ENCODE results near the gene PACC1. TPM values are rescaled to one million over a fixed set of nuclear protein-coding genes. Genes with fewer than 3 reads are reported as not detected.

The PACC1 gene
- total and polyA plus RNA-seq, 3 donors from 2014 or later, result 10.2 to 15.9 (median 13.4) TPM

DNA sequence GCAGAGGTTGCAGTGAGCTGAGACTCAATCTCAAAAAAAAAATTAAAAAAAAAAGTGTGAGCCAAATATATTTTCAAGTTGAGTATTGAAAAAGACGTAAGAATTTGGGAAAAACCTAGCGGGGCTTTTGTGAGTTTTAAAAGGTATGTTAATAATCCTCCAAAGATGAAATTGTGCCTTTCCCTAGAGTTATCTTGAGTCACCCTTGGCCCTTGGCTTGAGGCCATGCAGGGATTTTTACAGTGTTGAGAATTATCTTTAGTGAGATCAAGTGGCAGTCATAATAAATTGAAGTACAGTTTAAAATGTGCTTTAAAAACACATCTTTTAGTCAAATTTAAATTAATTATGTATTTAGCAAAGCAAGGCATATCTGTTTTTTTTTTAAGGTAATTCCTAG is 96.8 kb downstream of the PACC1 start:
- Histone ChIP-seq H3K27me3 (no peaks in the 10 kb centered on the region), H3K4me3 (no peak overlapping the region), H3K9me3 (no peaks in the 10 kb centered on the region), H3K4me1 (no peaks in the 10 kb centered on the region), H3K27ac (no peak overlapping the region), H3K36me3 (ENCODE audit: low read depth, missing control alignments) (no peaks in the 10 kb centered on the region)
- intact Hi-C loops (cut with DNase I; ENCODE audit: low total_unique reads), result no loop called here
- 79 to 91% methylated on average over 2 of the region's 2 CpGs for WGBS, 2 donors
- no peak for TF ChIP-seq POLR2A (IDR thresholded peaks at IDR 0.05)
- TF ChIP-seq, protein P1, sequence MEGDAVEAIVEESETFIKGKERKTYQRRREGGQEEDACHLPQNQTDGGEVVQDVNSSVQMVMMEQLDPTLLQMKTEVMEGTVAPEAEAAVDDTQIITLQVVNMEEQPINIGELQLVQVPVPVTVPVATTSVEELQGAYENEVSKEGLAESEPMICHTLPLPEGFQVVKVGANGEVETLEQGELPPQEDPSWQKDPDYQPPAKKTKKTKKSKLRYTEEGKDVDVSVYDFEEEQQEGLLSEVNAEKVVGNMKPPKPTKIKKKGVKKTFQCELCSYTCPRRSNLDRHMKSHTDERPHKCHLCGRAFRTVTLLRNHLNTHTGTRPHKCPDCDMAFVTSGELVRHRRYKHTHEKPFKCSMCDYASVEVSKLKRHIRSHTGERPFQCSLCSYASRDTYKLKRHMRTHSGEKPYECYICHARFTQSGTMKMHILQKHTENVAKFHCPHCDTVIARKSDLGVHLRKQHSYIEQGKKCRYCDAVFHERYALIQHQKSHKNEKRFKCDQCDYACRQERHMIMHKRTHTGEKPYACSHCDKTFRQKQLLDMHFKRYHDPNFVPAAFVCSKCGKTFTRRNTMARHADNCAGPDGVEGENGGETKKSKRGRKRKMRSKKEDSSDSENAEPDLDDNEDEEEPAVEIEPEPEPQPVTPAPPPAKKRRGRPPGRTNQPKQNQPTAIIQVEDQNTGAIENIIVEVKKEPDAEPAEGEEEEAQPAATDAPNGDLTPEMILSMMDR (IDR thresholded peaks at IDR 0.05), result no peak
- no peak for DNase-seq

DNA sequence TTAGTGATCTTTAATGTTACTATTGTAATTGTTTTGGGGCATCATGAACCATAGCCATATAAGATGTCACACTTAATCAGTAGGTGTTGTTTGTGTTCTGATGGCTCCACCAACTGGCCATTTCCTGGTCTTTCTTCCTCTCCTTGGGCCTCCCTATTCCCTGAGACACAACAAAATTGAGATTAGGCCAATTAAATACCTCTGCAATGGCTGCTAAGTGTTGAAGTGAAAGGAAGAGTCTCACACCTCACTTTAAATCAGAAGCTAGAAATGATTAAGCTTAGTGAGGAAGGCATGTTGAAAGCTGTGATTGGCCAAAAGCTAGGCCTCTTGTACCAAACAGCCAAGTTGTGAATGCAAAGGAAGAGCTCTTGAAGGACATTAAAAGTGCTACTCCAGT is 98.8 kb downstream of the PACC1 start:
- no peaks in the 10 kb centered on the region for H3K9me3 ChIP-seq
- intact Hi-C loops (cut with DNase I; ENCODE audit: low total_unique reads), result no loop called here
- TF ChIP-seq, protein P1 (IDR thresholded peaks at IDR 0.05), result no peak
- H3K4me1 ChIP-seq, result no peaks in the 10 kb centered on the region
- no peak overlapping the region for H3K27ac ChIP-seq
- H3K36me3 ChIP-seq (ENCODE audit: low read depth, missing control alignments), result no peaks in the 10 kb centered on the region
- DNase-seq, result no peak
- no peaks in the 10 kb centered on the region for H3K27me3 ChIP-seq
- H3K4me3 ChIP-seq, result no peak overlapping the region

DNA sequence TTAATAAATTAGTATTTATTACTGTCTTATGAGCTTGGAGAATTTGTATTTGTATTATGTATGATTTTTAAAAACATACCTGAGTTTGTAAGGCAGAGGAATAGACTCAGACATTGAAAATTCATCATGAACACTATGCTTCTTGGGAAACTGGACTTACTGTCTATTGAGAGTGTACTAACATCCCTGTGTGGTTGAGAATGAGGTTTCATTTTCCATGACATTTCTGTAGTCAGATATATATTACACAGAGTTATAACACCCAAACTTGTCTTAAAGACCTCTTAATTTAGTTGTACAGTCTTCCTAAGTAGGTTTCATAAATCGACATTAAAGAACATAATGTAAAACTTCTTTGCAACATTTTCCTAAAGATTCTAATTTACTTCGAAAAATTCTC is 99.5 kb downstream of the PACC1 start:
- Histone ChIP-seq H3K9me3 (no peaks in the 10 kb centered on the region), H3K36me3 (ENCODE audit: low read depth, missing control alignments) (no peaks in the 10 kb centered on the region), H3K27me3 (no peaks in the 10 kb centered on the region), H3K27ac (no peak overlapping the region), H3K4me1 (no peaks in the 10 kb centered on the region), H3K4me3 (no peak overlapping the region)
- no peak for TF ChIP-seq POLR2A (IDR thresholded peaks at IDR 0.05)
- TF ChIP-seq, protein P1 (IDR thresholded peaks at IDR 0.05), result no peak
- 95 to 99% methylated on average over 2 of the region's 2 CpGs for WGBS, 2 donors
- DNase-seq, result no peak
- intact Hi-C loops (cut with DNase I; ENCODE audit: low total_unique reads), result no loop called here

Small RNA genes lying within 50 kb of the gene (small RNA-seq; reads per million reads assigned to genes)
- gene SNORA16B, result 0 reads per million in 2 donors

Other genes starting within 250 kb of the PACC1 start
- gene PPP2R5A, start 129.5 kb downstream of the PACC1 start, total RNA-seq, result 10 to 100 TPM; 19.9 to 26.9 TPM
- gene PPP2R5A, start 129.5 kb downstream of the PACC1 start, polyA plus RNA-seq (ENCODE audit: insufficient read depth, low read depth, low replicate concordance), result 37.8 TPM
- 10 to 100 TPM; 33.9 to 54.6 TPM for gene NENF, start 18.0 kb upstream of the PACC1 start, total RNA-seq
- 41.6 TPM for gene NENF, start 18.0 kb upstream of the PACC1 start, polyA plus RNA-seq (ENCODE audit: insufficient read depth, low read depth, low replicate concordance)
- gene ATF3, start 193.9 kb upstream of the PACC1 start, total RNA-seq, result 1 to 10 TPM; 3.2 to 4.6 TPM
- gene ATF3, start 193.9 kb upstream of the PACC1 start, polyA plus RNA-seq (ENCODE audit: insufficient read depth, low read depth, low replicate concordance), result 9.0 TPM

Data from testis (tissue), 3 donors.